HepG2 (cell line): ENCODE measurements around the gene AUTS2.

Experiments
- CBX5 ChIP-seq: sonication (generic); formaldehyde crosslinking; IDR thresholded peaks from 2 replicates; pipeline ENCODE4 v1.4.0; 2020; ENCODE audit warnings: missing genetic modification reagents, borderline replicate concordance
- CSRNP2 ChIP-seq: sonication (generic); formaldehyde crosslinking; conservative IDR thresholded peaks from 2 replicates; pipeline ENCODE4 v1.8.0; 2022; ENCODE audit warnings: low read depth, missing genetic modification reagents
- CTCF ChIP-seq: sonication (generic); formaldehyde crosslinking; IDR thresholded peaks from 2 replicates; pipeline ENCODE4 v1.5.0; 2020; ENCODE audit warnings: mild to moderate bottlenecking, missing genetic modification reagents, moderate library complexity
- GABPB1 ChIP-seq: IDR thresholded peaks from 2 replicates; pipeline ENCODE4 v1.6.1; 2016; ENCODE audit warnings: mild to moderate bottlenecking, missing genetic modification reagents, moderate library complexity, missing compliant biosample characterization
- NR2C2 ChIP-seq: sonication (generic); formaldehyde crosslinking; IDR thresholded peaks from 2 replicates; pipeline ENCODE4 v1.4.0; 2020; ENCODE audit warnings: missing genetic modification reagents, mild to moderate bottlenecking, moderate library complexity, borderline replicate concordance
- PBX3 ChIP-seq: sonication (generic); formaldehyde crosslinking; IDR thresholded peaks from 2 replicates; pipeline ENCODE4 v1.8.1; 2023; ENCODE audit warnings: missing genetic modification reagents, inconsistent platforms, borderline replicate concordance
- POLR2A ChIP-seq, 2 experiments: IDR thresholded peaks; 2 replicates each; pipeline ENCODE4 v1.6.1; 2011; ENCODE audit warnings: low read depth in 2 of 2, low read length in 2 of 2, mild to moderate bottlenecking in 1 of 2, moderate library complexity in 1 of 2; ENCODE audit not compliant: insufficient read depth in 1 of 2
- RELA ChIP-seq: sonication (generic); formaldehyde crosslinking; IDR thresholded peaks from 2 replicates; pipeline ENCODE4 v1.4.0; 2020; ENCODE audit warnings: missing genetic modification reagents
- ZBTB21 ChIP-seq: sonication (generic); formaldehyde crosslinking; IDR thresholded peaks from 2 replicates; pipeline ENCODE4 v1.4.0; 2020; ENCODE audit warnings: missing genetic modification reagents
- ZBTB43 ChIP-seq: sonication (generic); formaldehyde crosslinking; conservative IDR thresholded peaks from 2 replicates; pipeline ENCODE4 v1.4.0; 2020; ENCODE audit warnings: missing genetic modification reagents
- ZBTB46 ChIP-seq: sonication (generic); formaldehyde crosslinking; IDR thresholded peaks from 2 replicates; pipeline ENCODE4 v1.4.0; 2020; ENCODE audit warnings: mild to moderate bottlenecking, missing genetic modification reagents, borderline replicate concordance
- ZNF691 ChIP-seq: sonication (generic); formaldehyde crosslinking; IDR thresholded peaks from 2 replicates; pipeline ENCODE4 v1.4.0; 2020; ENCODE audit warnings: missing genetic modification reagents, low read depth, mild to moderate bottlenecking, borderline replicate concordance
- ZSCAN29 ChIP-seq: sonication (generic); formaldehyde crosslinking; conservative IDR thresholded peaks from 2 replicates; pipeline ENCODE4 v1.4.0; 2020; ENCODE audit warnings: mild to moderate bottlenecking, missing genetic modification reagents

- TF ChIP-seq CTCF (CRISPR knock-in tag) = no peak
- no peak for TF ChIP-seq CBX5 (CRISPR knock-in tag)
- TF ChIP-seq ZBTB46 (CRISPR knock-in tag) = no peak
- no peak for TF ChIP-seq ZBTB43 (CRISPR knock-in tag)
- no peak for TF ChIP-seq PBX3
- no peak for TF ChIP-seq CSRNP2 (CRISPR knock-in tag)
- TF ChIP-seq RELA (CRISPR knock-in tag) = no peak
- TF ChIP-seq ZNF691 = no peak
- TF ChIP-seq ZSCAN29 (CRISPR knock-in tag) = no peak
- TF ChIP-seq GABPB1 (CRISPR knock-in tag) = no peak
- TF ChIP-seq ZBTB21 (CRISPR knock-in tag) = no peak
- no peak for TF ChIP-seq POLR2A (IDR thresholded peaks at IDR 0.05; ENCODE audit: insufficient read depth in 1 of 2, low read depth in 2 of 2, low read length in 2 of 2)
- TF ChIP-seq NR2C2 (CRISPR knock-in tag) = no peak
These were observed 941.3 kb downstream of the AUTS2 start for GRCh38 chr7:70539617-70540016.
